Mesendoderm (in vitro differentiated cells): ENCODE measurements around the gene MPC2.

Source experiments
- DNase-seq: peaks from one replicate; pipeline ENCODE4 v3.0.0; 2013
- H2AK5ac ChIP-seq: 2 replicates; pipeline ENCODE4 v1.6.1; 2013; ENCODE audit warnings: low read length, inconsistent platforms
- H2BK120ac ChIP-seq: 2 replicates; pipeline ENCODE4 v1.6.1; 2013; ENCODE audit warnings: low read depth, mild to moderate bottlenecking, low read length, moderate library complexity, mixed read lengths
- H2BK15ac ChIP-seq: replicated peaks from 2 replicates; pipeline ENCODE4 v1.6.1; 2013; ENCODE audit warnings: low read depth, mild to moderate bottlenecking, moderate library complexity
- H2BK5ac ChIP-seq: 2 replicates; pipeline ENCODE4 v1.6.1; 2013; ENCODE audit warnings: low read length, inconsistent platforms
- H3K18ac ChIP-seq: 2 replicates; pipeline ENCODE4 v1.6.1; 2013; ENCODE audit warnings: mild to moderate bottlenecking, low read length, mixed read lengths
- H3K23ac ChIP-seq: one replicate; pipeline ENCODE4 v1.6.1; 2013; ENCODE audit warnings: low read length
- H3K27ac ChIP-seq: 2 replicates; pipeline ENCODE4 v1.5.1; 2013; ENCODE audit warnings: low read depth, mild to moderate bottlenecking, inconsistent platforms, low read length, moderate library complexity
- H3K27me3 ChIP-seq: 2 replicates; pipeline ENCODE4 v1.6.1; 2013; ENCODE audit warnings: low read length, control low read depth, mild to moderate bottlenecking, inconsistent platforms; ENCODE audit not compliant: insufficient read depth, poor library complexity
- H3K36me3 ChIP-seq: 2 replicates; pipeline ENCODE4 v1.6.1; 2013; ENCODE audit warnings: low read length, inconsistent platforms; ENCODE audit not compliant: control insufficient read depth, insufficient read depth
- H3K4ac ChIP-seq: one replicate; pipeline ENCODE4 v1.6.1; 2013; ENCODE audit warnings: low read depth, mild to moderate bottlenecking, low read length, moderate library complexity
- H3K4me1 ChIP-seq: 2 replicates; pipeline ENCODE4 v1.6.1; 2013; ENCODE audit warnings: low read depth, low read length, inconsistent platforms; ENCODE audit not compliant: control insufficient read depth
- H3K4me2 ChIP-seq: 2 replicates; pipeline ENCODE4 v1.6.1; 2013; ENCODE audit warnings: low read length
- H3K4me3 ChIP-seq: 2 replicates; pipeline ENCODE4 v1.5.1; 2013; ENCODE audit warnings: mild to moderate bottlenecking, low read length
- H3K56ac ChIP-seq: one replicate; pipeline ENCODE4 v1.6.1; 2013; ENCODE audit warnings: low read length
- H3K79me1 ChIP-seq: 2 replicates; pipeline ENCODE4 v1.6.1; 2013; ENCODE audit warnings: low read length, inconsistent platforms
- H3K79me2 ChIP-seq: 2 replicates; pipeline ENCODE4 v1.6.1; 2013; ENCODE audit warnings: mild to moderate bottlenecking, low read length; ENCODE audit not compliant: control insufficient read depth, insufficient read depth
- H3K9ac ChIP-seq: 2 replicates; pipeline ENCODE4 v1.6.1; 2013; ENCODE audit warnings: low read length, inconsistent platforms
- H4K5ac ChIP-seq: one replicate; pipeline ENCODE4 v1.6.1; 2013; ENCODE audit warnings: low read length
- H4K8ac ChIP-seq: one replicate; pipeline ENCODE4 v1.6.1; 2013; ENCODE audit warnings: low read depth, mild to moderate bottlenecking, control low read depth, low read length, moderate library complexity
- WGBS: extraction: QIAGEN DNeasy Blood & Tissue Kit; methylation state at CpG from one replicate; pipeline ENCODE4 v1.1.7; 2013; ENCODE audit warnings: low lambda C conversion rate, missing lambda C conversion rate; ENCODE audit not compliant: insufficient coverage; ENCODE audit errors: extremely low coverage; 5-methylcytosine and 5-hydroxymethylcytosine counted together

MPC2 gene

GRCh38 chr1:167955915-167956314 lies 19.0 kb upstream of the MPC2 start:
- Histone ChIP-seq H2AK5ac (no peak overlapping the region), H4K8ac (no peak overlapping the region), H2BK15ac (no peak overlapping the region), H3K4me1 (no peaks in the 10 kb centered on the region), H3K79me2 (peaks cover 6% of the 10 kb centered on the region), H3K9ac (no peak overlapping the region), H3K18ac (no peak overlapping the region), H3K79me1 (peaks cover 4% of the 10 kb centered on the region), H3K27me3 (no peaks in the 10 kb centered on the region), H3K4ac (no peak overlapping the region), H3K36me3 (peaks cover 2% of the 10 kb centered on the region), H3K23ac (no peak overlapping the region), H2BK120ac (no peak overlapping the region), H3K4me2 (no peak overlapping the region), H2BK5ac (no peak overlapping the region), H3K27ac (no peak overlapping the region), H3K56ac (no peak overlapping the region), H4K5ac (no peak overlapping the region), H3K4me3 (no peak overlapping the region)
- WGBS: no CpG with 5 or more reads among the region's 2 CpGs
- DNase-seq: no peak

GRCh38 chr1:167950569-167950968 lies 13.7 kb upstream of the MPC2 start:
- H3K27me3 ChIP-seq: no peaks in the 10 kb centered on the region
- peaks cover 7% of the 10 kb centered on the region for H3K79me1 ChIP-seq
- H3K56ac ChIP-seq: no peak overlapping the region
- DNase-seq: no peak
- H3K27ac ChIP-seq: no peak overlapping the region
- no peak overlapping the region for H2BK120ac ChIP-seq
- no CpG with 5 or more reads among the region's 1 CpG for WGBS
- no peak overlapping the region for H3K4me2 ChIP-seq
- H2BK5ac ChIP-seq: no peak overlapping the region
- no peak overlapping the region for H3K23ac ChIP-seq
- peaks cover 20% of the 10 kb centered on the region for H3K79me2 ChIP-seq
- no peak overlapping the region for H3K4ac ChIP-seq
- H4K8ac ChIP-seq: no peak overlapping the region
- no peak overlapping the region for H2AK5ac ChIP-seq
- H2BK15ac ChIP-seq: no peak overlapping the region
- no peak overlapping the region for H3K4me3 ChIP-seq
- H3K18ac ChIP-seq: no peak overlapping the region
- no peaks in the 10 kb centered on the region for H3K4me1 ChIP-seq
- no peak overlapping the region for H4K5ac ChIP-seq
- H3K9ac ChIP-seq: no peak overlapping the region
- peaks cover 2% of the 10 kb centered on the region for H3K36me3 ChIP-seq

- no peak overlapping the region for H3K56ac ChIP-seq
- no peak overlapping the region for H3K9ac ChIP-seq
- no peak overlapping the region for H2AK5ac ChIP-seq
- H3K4me1 ChIP-seq: no peaks in the 10 kb centered on the region
- no peak overlapping the region for H3K27ac ChIP-seq
- no peak overlapping the region for H2BK15ac ChIP-seq
- no peak overlapping the region for H3K4me2 ChIP-seq
- H3K4ac ChIP-seq: no peak overlapping the region
- H3K23ac ChIP-seq: no peak overlapping the region
- H2BK5ac ChIP-seq: no peak overlapping the region
- no CpG with 5 or more reads among the region's 3 CpGs for WGBS
- H2BK120ac ChIP-seq: no peak overlapping the region
- no peaks in the 10 kb centered on the region for H3K27me3 ChIP-seq
- peaks cover 2% of the 10 kb centered on the region for H3K36me3 ChIP-seq
- no peak overlapping the region for H4K5ac ChIP-seq
- H3K79me1 ChIP-seq: peaks cover 8% of the 10 kb centered on the region
- no peak overlapping the region for H3K18ac ChIP-seq
- H3K4me3 ChIP-seq: no peak overlapping the region
- no peak overlapping the region for H4K8ac ChIP-seq
- H3K79me2 ChIP-seq: peaks cover 24% of the 10 kb centered on the region
- DNase-seq: no peak
Observed at GRCh38 chr1:167949785-167950184, 12.9 kb upstream of the MPC2 start.

GRCh38 chr1:167947733-167948132 lies 10.9 kb upstream of the MPC2 start:
- H3K27ac ChIP-seq: no peak overlapping the region
- H2BK120ac ChIP-seq: no peak overlapping the region
- DNase-seq: no peak
- no peak overlapping the region for H3K18ac ChIP-seq
- H3K4ac ChIP-seq: no peak overlapping the region
- H4K5ac ChIP-seq: no peak overlapping the region
- no peak overlapping the region for H3K4me2 ChIP-seq
- no CpG with 5 or more reads among the region's 2 CpGs for WGBS
- no peak overlapping the region for H2AK5ac ChIP-seq
- H2BK15ac ChIP-seq: no peak overlapping the region
- H3K36me3 ChIP-seq: peaks cover 2% of the 10 kb centered on the region
- H3K79me2 ChIP-seq: peaks cover 33% of the 10 kb centered on the region
- no peak overlapping the region for H2BK5ac ChIP-seq
- no peak overlapping the region for H3K4me3 ChIP-seq
- H3K27me3 ChIP-seq: no peaks in the 10 kb centered on the region
- no peak overlapping the region for H3K56ac ChIP-seq
- H3K79me1 ChIP-seq: peaks cover 10% of the 10 kb centered on the region
- no peaks in the 10 kb centered on the region for H3K4me1 ChIP-seq
- H3K9ac ChIP-seq: no peak overlapping the region
- H3K23ac ChIP-seq: no peak overlapping the region
- H4K8ac ChIP-seq: no peak overlapping the region

GRCh38 chr1:167943541-167943940 lies 6.7 kb upstream of the MPC2 start:
- Histone ChIP-seq H2BK5ac (no peak overlapping the region), H3K4me1 (no peaks in the 10 kb centered on the region), H3K27ac (no peak overlapping the region), H3K79me2 (peaks cover 48% of the 10 kb centered on the region), H2AK5ac (no peak overlapping the region), H3K23ac (no peak overlapping the region), H3K18ac (no peak overlapping the region), H4K5ac (no peak overlapping the region), H3K4ac (no peak overlapping the region), H3K4me3 (no peak overlapping the region), H2BK15ac (no peak overlapping the region), H3K27me3 (no peaks in the 10 kb centered on the region), H2BK120ac (no peak overlapping the region), H3K79me1 (peaks cover 5% of the 10 kb centered on the region), H4K8ac (no peak overlapping the region), H3K36me3 (no peaks in the 10 kb centered on the region), H3K4me2 (no peak overlapping the region), H3K9ac (no peak overlapping the region), H3K56ac (no peak overlapping the region)
- no CpG with 5 or more reads among the region's 9 CpGs for WGBS
- DNase-seq: no peak

- H3K79me2 ChIP-seq: peaks cover 40% of the 10 kb centered on the region
- H3K4me3 ChIP-seq: no peak overlapping the region
- H3K9ac ChIP-seq: no peak overlapping the region
- no peak overlapping the region for H4K5ac ChIP-seq
- no peak overlapping the region for H4K8ac ChIP-seq
- H3K27me3 ChIP-seq: no peaks in the 10 kb centered on the region
- DNase-seq: no peak
- H2AK5ac ChIP-seq: no peak overlapping the region
- H3K4me2 ChIP-seq: no peak overlapping the region
- H3K36me3 ChIP-seq: no peaks in the 10 kb centered on the region
- no peak overlapping the region for H2BK5ac ChIP-seq
- no peak overlapping the region for H2BK15ac ChIP-seq
- WGBS: no CpG with 5 or more reads among the region's 2 CpGs
- H3K4me1 ChIP-seq: no peaks in the 10 kb centered on the region
- H3K27ac ChIP-seq: no peak overlapping the region
- H3K18ac ChIP-seq: no peak overlapping the region
- peaks cover 3% of the 10 kb centered on the region for H3K79me1 ChIP-seq
- no peak overlapping the region for H2BK120ac ChIP-seq
- no peak overlapping the region for H3K56ac ChIP-seq
- no peak overlapping the region for H3K23ac ChIP-seq
- no peak overlapping the region for H3K4ac ChIP-seq
Observed at GRCh38 chr1:167940264-167940663, 3.4 kb upstream of the MPC2 start.
